Mucosa of descending colon (tissue), 3 donors: ENCODE data around the gene CAPN9. TPM values are rescaled to one million over a fixed set of nuclear protein-coding genes. Genes with fewer than 3 reads are reported as not detected.

Experiments used
- ATAC-seq: fragments of 200-7000 bp; cut with Tn5 transposase; one replicate; pipeline ENCODE4 v1.9.1; 2020; ENCODE audit warnings: mild to moderate bottlenecking, moderate library complexity
- DNase-seq, 3 donors: peaks; one replicate each; pipeline ENCODE4 v3.0.0-alpha.2; 2020
- H3K36me3 ChIP-seq: fragments of 200-600 bp; one replicate; pipeline ENCODE4 v1.8.0; 2021; ENCODE audit warnings: low read depth, mild to moderate bottlenecking
- H3K4me1 ChIP-seq: fragments of 200-600 bp; one replicate; pipeline ENCODE4 v1.8.0; 2021; ENCODE audit warnings: low read depth, mild to moderate bottlenecking
- H3K4me3 ChIP-seq: fragments of 200-600 bp; one replicate; pipeline ENCODE4 v1.8.0; 2021; ENCODE audit warnings: mild to moderate bottlenecking
- H3K9me3 ChIP-seq: fragments of 200-600 bp; one replicate; pipeline ENCODE4 v1.8.0; 2021; ENCODE audit warnings: mild to moderate bottlenecking
- intact Hi-C, 2 donors: fragments of 100-400 bp; cut with DNase I in 1 of 2; cut with micrococcal nuclease in 1 of 2; formaldehyde crosslinking; loops; one replicate each; pipeline versions ENCODE4 v1.11.0 to v1.11.1; 2022; cut with DNase I, micrococcal nuclease
- total RNA-seq, 3 donors: library from RNA; stranded (reverse); fragmentation: NEBNext Ultra II Directional in 2 of 3; extraction: Animal tissue kit (Norgen Biotek cat#: 25700) in 2 of 3; gene quantifications; one replicate each; pipeline versions ENCODE4 v1.2.1 to v1.2.4, GENCODE V29; 2021 to 2023
- TF ChIP-seq, protein P1 (sequence below): fragments of 200-600 bp; IDR thresholded peaks from one replicate; pipeline ENCODE4 v1.8.0; 2022; ENCODE audit warnings: antibody characterized with exemption, mild to moderate bottlenecking
- donor health status: DM: no; HTN: no; CAD: no; lungs with moderate emphysema.
- donor health status: DM: no; HTN: no; CAD: no.
- donor health status: DM: no; HTN: yes; CAD: no.

CAPN9 gene
- total RNA-seq, 3 donors from 2014 or later: 11.4 to 30.8 (median 28.8) TPM

DNA sequence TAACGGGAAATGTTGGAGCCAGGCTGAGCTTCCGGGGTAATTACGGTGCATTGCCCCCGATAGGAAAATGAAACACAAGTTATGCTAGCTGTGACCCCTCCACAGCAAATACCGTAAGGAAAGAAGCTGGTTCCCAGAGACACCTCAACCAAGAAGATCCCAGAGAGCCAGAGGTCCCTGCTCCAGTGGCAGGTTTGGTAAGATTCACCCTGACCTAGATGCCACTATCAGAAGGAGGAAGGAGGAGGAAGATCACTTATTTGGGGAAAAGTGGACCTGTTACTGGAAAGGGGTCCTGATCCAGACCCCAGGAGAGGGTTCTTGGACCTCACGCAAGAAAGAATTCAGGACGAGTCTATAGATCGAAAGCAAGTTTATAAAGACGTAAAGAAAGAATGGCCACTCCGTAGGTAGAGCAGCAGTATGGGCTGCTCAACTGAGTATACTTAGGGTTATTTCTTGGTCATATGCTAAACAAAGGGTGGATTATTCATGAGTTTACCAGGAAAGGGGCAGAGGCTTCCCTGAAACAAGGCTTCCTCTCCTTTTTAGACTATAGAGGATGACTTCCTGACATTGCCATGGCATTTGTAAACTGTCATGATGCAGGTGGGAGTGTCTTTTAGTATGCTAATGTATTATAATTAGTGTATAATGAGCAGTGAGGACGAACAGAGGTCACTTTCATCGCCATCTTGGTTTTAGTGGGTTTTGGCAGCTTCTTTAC lies 7.5 kb upstream of the CAPN9 start:
- no peaks in the 10 kb centered on the region for H3K9me3 ChIP-seq
- no peak overlapping the region for H3K4me3 ChIP-seq
- intact Hi-C loops: no loop called here
- no peaks in the 10 kb centered on the region for H3K4me1 ChIP-seq
- TF ChIP-seq, protein P1, sequence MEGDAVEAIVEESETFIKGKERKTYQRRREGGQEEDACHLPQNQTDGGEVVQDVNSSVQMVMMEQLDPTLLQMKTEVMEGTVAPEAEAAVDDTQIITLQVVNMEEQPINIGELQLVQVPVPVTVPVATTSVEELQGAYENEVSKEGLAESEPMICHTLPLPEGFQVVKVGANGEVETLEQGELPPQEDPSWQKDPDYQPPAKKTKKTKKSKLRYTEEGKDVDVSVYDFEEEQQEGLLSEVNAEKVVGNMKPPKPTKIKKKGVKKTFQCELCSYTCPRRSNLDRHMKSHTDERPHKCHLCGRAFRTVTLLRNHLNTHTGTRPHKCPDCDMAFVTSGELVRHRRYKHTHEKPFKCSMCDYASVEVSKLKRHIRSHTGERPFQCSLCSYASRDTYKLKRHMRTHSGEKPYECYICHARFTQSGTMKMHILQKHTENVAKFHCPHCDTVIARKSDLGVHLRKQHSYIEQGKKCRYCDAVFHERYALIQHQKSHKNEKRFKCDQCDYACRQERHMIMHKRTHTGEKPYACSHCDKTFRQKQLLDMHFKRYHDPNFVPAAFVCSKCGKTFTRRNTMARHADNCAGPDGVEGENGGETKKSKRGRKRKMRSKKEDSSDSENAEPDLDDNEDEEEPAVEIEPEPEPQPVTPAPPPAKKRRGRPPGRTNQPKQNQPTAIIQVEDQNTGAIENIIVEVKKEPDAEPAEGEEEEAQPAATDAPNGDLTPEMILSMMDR: no peak
- DNase-seq (no peak), ATAC-seq (no peak)
- no peaks in the 10 kb centered on the region for H3K36me3 ChIP-seq

DNA sequence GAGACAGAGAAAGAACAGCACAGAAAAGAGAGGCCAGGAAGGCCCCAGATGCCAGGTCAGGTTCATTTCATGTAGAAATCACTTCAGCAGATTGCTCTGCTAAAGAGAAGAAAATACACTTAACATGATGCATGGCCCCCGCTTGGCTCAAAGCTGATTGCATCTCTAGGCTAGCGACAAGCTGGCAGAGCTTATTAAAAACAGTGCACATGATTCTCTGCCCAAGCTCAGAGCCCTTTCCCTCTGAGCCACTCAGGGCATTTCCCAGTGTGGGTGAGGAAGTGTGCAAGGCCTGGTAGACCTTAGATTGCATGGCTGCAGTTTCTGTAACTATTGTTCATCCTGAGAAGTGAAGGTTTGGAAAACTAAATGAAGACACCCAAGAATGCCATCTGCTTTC lies 3.3 kb upstream of the CAPN9 start:
- no peaks in the 10 kb centered on the region for H3K36me3 ChIP-seq
- no peaks in the 10 kb centered on the region for H3K9me3 ChIP-seq
- DNase-seq: no peak
- no peak for ATAC-seq
- no peak overlapping the region for H3K4me3 ChIP-seq
- peaks cover 9% of the 10 kb centered on the region for H3K4me1 ChIP-seq
- intact Hi-C loops: no loop called here
- TF ChIP-seq, protein P1: no peak

DNA sequence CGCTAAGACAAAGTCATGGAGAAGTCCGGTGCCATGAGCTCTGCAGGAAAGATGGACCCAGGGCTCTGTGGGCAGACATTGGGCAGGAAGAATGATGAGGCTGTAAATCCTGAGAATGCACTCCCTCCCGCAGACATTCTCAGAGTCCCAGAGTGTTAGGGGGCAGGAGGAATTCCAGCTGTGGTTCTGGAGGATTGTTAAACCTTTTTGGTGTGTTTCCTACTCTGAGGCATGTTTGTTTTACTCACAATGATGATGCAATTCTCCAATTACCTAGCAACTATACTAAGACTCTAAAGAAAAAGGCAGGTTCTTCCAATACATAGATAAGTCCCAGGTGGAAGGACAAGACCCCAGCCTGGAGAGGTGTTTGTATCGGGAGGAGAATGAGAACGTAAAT lies 2.8 kb upstream of the CAPN9 start:
- H3K9me3 ChIP-seq: no peaks in the 10 kb centered on the region
- TF ChIP-seq, protein P1: no peak
- no peak overlapping the region for H3K4me3 ChIP-seq
- peaks cover 9% of the 10 kb centered on the region for H3K4me1 ChIP-seq
- intact Hi-C loops: no loop called here
- no peak for DNase-seq
- no peaks in the 10 kb centered on the region for H3K36me3 ChIP-seq
- ATAC-seq: no peak

DNA sequence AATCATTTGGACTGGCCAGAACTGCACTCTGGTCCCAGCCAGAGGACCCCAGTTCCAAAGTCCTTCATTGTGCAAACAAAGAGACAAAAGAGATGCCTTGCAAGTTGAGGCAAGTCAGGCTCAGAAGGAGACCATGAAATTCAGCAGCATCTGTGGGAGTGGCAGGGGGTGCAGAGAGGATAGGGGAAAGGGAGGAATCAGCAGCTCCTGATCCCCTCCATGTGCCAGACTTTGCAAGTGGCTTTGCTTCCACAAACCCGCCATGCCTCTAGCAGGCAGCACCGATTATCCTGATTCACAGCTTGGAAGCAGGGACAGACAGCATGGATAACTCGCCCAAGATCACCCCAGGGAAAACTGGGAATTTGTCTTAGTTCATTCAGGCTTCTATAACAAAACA lies 2.1 kb upstream of the CAPN9 start:
- intact Hi-C loops: no loop called here
- Histone ChIP-seq H3K4me3 (no peak overlapping the region), H3K4me1 (peaks cover 9% of the 10 kb centered on the region), H3K9me3 (no peaks in the 10 kb centered on the region), H3K36me3 (no peaks in the 10 kb centered on the region)
- ATAC-seq: no peak
- TF ChIP-seq, protein P1: no peak
- DNase-seq: no peak

DNA sequence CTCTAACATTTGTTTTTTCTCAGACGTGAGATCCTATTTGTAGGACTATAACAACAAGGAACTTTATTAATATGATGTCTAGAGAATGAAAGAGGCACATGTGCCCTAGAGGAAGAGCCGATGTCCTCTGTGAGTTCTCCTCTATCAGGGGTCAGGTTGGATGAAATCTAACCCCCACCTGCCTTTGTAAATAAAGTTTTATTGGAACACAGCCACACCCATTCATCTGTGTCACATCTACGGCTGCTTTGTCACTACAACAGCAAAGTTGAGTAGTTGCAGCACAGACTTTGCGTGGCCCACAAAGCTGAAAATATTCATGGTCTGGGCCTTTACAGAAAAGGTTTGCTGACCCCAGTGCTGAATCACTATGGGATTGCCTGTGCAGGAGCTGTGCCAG lies 571 bp upstream of the CAPN9 start:
- TF ChIP-seq, protein P1: no peak
- no peak for DNase-seq

More for the DNA sequence above, 571 bp upstream of the CAPN9 start:
- no peaks in the 10 kb centered on the region for H3K36me3 ChIP-seq
- peaks cover 16% of the 10 kb centered on the region for H3K4me1 ChIP-seq
- no peak overlapping the region for H3K4me3 ChIP-seq
- intact Hi-C loops: no loop called here
- H3K9me3 ChIP-seq: no peaks in the 10 kb centered on the region
- ATAC-seq: peak; percentile 33
